GM21360 (cell line): Measurements from ENCODE around the gene TMX3.

Source experiments
- ATAC-seq: cut with Tn5 transposase; IDR thresholded peaks from one replicate; pipeline ENCODE4 v1.9.1; 2021; ENCODE audit warnings: mild to moderate bottlenecking, moderate library complexity; ENCODE audit not compliant: unreplicated experiment

The TMX3 gene

GRCh38 chr18:68713131-68713530, 1.8 kb downstream of the TMX3 start:
- ATAC-seq, result no peak

GRCh38 chr18:68707646-68708045, 7.3 kb downstream of the TMX3 start:
- no peak for ATAC-seq

GRCh38 chr18:68705119-68705518, 9.8 kb downstream of the TMX3 start:
- no peak for ATAC-seq

GRCh38 chr18:68703326-68703725, 11.6 kb downstream of the TMX3 start:
- no peak for ATAC-seq

GRCh38 chr18:68701353-68701752, 13.6 kb downstream of the TMX3 start:
- no peak for ATAC-seq

- no peak for ATAC-seq
Measured at GRCh38 chr18:68699043-68699442, 15.9 kb downstream of the TMX3 start.

GRCh38 chr18:68696937-68697336, 18.0 kb downstream of the TMX3 start:
- no peak for ATAC-seq

GRCh38 chr18:68694316-68694715, 20.6 kb downstream of the TMX3 start:
- no peak for ATAC-seq

- ATAC-seq, result no peak
Measured at GRCh38 chr18:68693091-68693815, 21.7 kb downstream of the TMX3 start.

GRCh38 chr18:68679528-68679927, 35.4 kb downstream of the TMX3 start:
- ATAC-seq, result no peak

- peak; percentile 38 for ATAC-seq
Measured at GRCh38 chr18:68676913-68677312, 38.0 kb downstream of the TMX3 start.

- no peak for ATAC-seq
Measured at GRCh38 chr18:68667121-68667520, 47.8 kb downstream of the TMX3 start.

GRCh38 chr18:68666381-68666780, 48.5 kb downstream of the TMX3 start:
- ATAC-seq, result no peak

- ATAC-seq, result no peak
Measured at GRCh38 chr18:68665628-68666027, 49.3 kb downstream of the TMX3 start.

GRCh38 chr18:68662754-68663153, 52.2 kb downstream of the TMX3 start:
- ATAC-seq, result no peak

GRCh38 chr18:68660354-68661183, 54.3 kb downstream of the TMX3 start:
- no peak for ATAC-seq

- ATAC-seq, result no peak
Measured at GRCh38 chr18:68648191-68648590, 66.7 kb downstream of the TMX3 start.

GRCh38 chr18:68642003-68642402, 72.9 kb downstream of the TMX3 start:
- no peak for ATAC-seq

GRCh38 chr18:68640861-68641260, 74.0 kb downstream of the TMX3 start:
- ATAC-seq, result no peak

- ATAC-seq, result no peak
Measured at GRCh38 chr18:68638613-68639012, 76.3 kb downstream of the TMX3 start.

- ATAC-seq, result no peak
Measured at GRCh38 chr18:68627812-68628211, 87.1 kb downstream of the TMX3 start.
